NCI-H2029 treated with DMSO at 0.1 percent for 48 hours (cell line): ENCODE data around the gene WBP2.
A peak's percentile ranks its signal among the peaks of the same experiment; 100 is the strongest.

Experiments
- DNase-seq: peaks from one replicate; lab custom pipeline; 2025; lab: John Stamatoyannopoulos, UW

WBP2 gene

DNA sequence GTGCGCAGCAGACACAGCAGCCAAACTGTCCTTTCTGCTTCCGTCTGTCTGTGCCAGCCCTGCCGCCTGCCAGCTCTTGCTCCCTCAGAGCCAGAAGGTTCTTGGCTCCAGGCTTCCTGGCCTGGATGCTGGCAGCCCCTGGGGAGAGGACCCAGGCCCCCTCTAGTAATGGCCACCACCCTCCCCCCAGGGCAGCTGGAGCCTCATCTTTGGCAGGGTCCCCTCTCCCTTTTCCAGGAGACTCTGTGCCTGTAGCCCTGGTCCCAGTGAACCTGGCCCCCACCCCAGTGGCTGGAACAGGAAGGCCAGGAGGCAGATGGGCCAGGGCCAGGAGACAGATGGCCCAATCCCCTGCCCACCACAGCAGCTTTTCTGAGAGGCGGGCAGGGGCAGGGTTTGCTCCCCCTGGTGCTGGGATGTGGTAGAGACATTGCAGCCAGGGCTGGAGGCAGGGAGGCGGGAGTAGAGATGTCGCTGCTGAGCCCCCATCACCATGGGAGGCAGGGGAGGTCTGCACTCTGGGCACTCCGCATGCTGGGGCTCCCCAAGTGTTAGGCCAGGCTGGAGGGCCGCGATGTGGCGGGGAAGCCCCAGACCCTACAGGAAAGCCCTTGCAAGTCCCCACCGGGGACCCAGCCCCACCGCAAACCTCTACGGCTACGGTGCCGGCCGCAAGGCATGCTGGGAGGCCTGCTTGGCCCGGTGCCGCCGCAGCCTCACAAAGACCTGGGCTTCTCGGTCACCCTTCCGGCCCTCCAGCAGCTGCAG is 27.6 kb downstream of the WBP2 start:
- peak; percentile 30 for DNase-seq

DNA sequence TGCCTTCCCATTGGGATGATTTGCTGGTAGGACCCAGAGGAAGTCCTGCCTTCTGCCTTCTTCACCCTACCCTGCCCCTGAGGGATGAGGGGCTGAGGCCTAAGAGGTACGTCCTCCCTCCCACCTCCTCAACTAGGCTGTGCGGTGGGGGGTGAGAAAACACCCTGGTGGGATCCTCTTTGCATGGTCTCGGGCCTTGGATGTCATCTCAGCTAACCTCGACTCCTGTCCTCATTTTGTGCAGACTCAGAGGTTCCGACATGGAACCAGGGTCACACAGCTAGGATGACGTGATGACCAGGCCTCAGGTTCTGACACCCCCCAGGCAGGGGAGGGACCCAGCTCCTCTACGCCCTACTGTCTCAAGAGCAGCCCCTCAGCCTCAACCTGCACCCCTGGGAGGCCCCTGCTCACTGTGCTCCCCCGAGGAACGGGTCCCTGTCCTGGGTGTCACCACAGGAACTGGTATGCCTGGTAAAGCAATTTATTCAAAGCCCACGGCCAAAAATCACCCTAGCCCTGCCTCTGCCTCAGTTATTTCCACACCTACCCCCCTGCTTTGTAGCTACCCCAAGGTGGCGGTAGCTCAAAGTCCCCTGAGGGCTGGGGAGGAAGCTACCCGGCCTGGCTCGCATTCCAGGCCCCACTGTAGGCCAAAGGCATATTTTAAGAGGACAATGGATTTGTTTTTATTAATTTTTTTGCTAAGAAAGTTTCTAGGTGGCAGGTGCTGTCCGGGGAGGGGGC is 28.4 kb downstream of the WBP2 start:
- no peak for DNase-seq

DNA sequence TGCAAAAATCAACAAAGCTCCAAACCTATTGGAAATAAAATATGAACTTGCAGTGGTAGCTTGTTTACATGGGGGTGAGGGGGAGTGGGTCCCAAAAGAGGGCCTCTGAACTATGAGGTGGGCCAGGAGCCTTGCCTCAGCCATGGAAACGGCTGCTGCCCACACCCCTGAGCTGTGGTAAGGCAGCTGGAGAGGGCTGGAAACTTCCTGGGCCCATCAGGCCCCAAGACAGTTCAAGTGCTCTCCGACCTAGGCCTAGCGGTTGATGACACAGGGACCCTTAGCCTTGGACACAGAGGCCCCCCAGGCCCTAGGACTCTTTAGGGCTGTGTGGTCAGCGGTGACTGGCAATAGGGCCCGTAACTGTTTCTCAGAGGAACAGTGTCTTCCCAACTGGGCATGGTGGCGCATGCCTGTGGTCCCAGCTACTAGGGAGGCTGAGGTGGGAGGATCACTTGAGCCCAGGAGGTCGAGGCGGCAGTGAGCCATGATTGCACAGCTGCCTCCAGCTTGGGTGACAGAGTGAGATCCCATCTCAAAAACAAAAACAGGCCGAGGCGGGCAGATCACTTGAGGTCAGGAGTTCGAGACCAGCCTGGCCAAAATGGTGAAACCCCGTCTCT is 29.3 kb downstream of the WBP2 start:
- no peak for DNase-seq

DNA sequence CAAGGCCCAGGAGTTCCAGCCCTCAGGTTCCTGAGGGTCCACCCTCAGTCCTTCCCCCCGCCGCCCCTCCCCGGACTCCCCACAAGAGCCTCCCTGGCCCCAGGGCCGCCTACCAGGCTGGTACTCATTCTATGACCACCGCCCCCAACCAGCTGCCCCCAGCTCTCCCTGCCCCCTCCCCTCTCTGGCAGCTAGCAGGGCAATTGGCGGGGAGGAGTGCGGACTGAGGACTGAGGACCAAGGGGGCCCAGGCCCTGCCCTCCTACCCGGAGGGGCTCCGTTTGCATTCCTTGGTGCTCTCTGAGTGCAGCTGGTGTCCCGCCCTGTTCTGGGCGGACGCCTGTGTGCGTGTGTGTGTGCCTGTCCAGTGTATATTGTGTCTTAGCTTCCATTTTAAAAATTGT is 30.0 kb downstream of the WBP2 start:
- DNase-seq = no peak

DNA sequence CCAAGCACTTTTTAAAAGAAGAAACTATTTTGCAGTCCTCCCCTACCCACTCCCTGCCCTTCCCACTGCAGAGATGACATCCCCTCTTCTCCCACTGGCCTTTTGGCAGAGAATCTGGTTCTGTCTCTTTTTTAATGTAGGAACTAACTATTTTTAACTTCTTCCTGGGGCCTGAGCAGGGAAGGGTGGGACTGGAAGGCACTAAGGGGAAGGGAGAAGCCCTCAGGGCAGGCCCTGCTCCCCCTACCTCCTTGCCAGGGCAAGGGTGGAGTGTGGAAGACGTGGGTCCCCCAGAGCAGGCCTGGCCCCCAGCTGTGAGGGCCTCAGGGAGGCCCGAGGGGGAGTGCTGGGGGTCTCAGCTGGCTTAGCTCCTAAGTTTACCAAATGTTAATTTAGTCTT is 30.5 kb downstream of the WBP2 start:
- no peak for DNase-seq

DNA sequence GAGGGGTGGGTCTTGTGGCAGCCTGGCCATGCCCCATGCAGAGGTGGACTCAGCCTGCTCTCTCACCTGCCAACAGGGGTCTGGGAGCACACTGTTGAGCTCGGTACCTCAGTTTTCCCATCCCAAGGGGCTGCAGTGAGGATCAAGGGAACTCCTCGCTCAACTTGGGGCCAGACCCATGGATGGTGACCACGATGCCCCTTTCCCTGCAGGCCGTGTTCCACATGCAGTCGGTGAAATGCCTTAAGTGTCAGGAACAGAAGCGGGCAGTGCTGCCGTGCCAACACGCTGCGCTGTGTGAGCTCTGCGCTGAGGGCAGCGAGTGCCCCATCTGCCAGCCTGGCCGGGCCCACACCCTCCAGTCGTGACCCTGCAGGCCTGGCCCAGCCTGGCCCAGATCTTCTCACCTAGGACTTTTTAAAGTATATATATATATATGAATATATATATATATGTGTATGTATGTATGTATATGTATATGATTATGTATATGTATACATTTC is 31.0 kb downstream of the WBP2 start:
- DNase-seq = no peak

DNA sequence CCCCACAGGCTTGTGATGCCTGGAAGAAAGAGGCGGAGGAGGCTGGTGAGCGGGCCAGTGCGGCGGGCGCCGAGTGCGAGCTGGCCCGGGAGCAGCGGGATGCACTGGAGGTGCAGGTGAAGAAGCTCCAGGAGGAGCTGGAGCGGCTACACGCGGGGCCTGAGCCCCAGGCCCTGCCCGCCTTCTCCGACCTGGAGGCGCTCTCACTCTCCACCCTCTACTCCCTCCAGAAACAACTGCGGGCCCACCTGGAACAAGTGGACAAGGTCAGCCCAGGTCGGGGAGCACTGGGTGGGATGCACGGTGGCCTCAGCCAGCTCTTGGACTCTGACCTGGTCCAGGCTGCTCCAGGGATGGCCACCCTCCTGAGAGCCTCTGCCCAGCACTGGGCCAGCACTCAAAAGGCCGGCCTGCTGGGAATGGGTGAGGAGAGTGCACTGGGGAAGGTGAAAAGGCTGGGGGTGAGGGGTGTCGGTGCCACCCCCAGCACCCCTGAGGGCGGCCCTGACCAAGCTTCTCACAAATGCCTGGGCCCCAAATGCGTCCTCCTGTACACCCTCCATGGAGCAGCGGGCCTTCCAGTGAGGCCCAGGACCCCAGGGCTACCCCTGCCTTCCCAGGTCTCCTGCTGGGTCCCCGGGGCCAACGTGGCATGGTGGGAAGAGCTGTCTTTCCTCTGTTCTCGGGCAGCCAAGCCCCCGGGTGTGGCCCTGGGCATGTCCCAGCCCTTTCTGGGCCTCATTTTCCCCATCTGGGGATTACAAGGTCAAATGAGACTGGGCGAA is 31.7 kb downstream of the WBP2 start:
- no peak for DNase-seq

DNA sequence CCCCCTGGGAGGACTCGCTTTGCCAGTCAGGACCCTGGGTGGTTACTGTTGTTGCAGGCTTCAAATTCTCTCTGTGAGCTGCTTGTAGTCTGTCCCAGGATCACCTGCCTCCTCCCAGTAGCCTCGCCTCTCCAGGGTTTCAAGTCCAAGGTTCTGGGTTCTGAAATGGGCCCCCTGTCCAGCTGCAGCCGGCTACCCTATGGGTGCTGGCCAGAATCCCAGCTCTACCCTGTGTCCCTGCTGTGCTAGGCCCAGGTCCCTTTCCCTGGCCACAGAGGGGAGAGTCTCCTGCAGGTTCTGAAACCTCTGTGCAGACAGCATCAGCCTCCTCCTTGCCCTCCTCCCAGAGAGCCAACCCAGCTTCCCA is 32.4 kb downstream of the WBP2 start:
- DNase-seq = no peak

DNA sequence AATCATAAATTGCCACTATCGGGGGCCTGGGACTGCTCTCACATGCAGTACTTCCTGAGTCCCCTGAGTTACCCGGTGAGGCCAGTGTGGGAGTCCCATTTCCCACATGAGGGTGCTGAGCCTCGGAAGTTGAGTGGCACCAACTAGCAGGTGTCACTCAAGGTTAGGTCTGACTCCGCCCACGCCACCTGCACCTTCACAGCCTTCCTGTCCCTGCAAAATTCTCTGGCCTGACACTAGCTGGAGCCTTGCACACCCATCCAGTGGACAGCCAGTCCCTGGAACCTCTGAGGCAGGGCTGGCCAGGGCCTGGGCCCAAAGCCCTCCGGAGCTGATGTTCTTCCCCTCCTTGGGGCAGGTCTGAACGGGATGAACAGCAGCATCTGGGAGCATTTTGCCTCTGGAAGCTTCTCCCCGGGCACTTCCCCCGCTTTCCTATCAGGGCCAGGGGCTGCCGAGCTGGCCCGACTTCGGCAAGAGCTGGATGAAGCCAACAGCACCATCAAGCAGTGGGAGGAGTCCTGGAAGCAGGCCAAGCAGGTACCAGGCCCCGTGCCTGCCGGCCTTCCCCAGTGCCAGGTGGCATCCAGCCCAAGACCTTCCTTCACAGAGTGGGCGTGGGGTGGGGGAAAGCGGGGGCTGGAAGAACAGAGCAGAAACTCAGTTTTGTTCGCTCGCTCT is 32.9 kb downstream of the WBP2 start:
- peak; percentile 14 for DNase-seq

DNA sequence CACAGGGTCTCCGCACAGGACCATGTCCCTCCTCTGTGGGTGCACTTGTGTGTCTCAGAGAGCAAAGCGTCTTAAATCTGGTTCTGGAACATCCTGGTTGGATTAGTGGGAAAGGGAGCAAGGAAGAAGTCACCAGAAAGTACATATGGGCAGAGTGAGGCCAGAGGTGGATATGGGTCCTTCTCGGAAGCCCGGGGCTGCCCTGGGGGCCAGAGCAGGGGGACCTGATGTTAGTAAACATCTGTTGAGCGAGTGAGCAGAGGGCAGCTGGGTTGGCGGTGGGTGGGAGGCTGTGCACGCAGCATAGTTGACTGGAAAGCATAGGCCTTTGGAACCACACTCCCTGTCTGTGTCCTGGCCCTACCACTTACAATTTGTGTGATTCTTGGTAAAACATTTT is 33.6 kb downstream of the WBP2 start:
- no peak for DNase-seq

DNA sequence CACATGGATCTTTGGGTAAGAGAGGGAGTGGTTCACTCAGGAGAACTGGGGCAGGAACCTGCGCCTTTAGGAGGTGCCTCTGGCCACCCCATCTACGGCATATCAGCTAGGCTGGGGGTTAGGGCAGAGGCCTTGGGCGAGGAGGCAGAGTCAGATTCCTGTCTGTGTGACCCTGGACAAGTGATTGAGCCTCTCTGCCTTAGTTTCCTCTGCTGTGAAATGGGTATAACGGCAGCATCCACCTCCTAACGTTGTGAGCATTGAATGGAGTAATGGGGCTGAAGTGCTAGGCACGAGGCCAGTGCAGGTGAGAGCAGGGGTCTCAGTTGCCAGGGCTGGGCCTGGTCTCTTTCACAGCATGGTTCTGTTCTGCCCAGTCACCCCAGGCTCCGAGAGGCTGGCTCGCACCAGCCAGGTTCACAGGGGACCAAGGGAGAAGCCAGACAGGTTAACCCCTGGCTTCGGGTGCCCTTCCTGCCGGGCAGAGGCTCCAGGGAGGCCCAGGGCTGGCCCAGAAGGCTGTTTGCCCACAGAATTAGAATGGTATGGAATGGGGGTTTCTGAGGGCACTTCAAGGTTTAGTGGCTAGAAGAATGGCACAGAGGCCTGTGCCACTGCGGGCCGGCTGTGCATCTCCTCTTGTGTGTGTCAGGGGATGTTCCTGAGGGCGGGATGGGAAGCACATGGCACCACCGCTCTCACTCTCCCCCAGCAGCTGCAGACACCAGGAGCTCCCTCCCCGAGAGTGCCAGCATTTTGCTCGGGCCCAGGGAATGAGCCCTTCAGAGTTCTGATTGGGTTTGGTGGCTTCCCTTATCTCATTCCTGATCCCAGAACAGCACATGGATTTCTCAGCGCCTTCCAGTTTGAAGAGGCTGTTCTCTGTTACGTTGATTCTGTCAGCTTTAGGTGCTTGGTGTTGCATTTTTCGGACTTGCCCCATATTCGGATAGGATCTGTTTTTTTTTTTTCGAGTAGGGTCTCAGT is 34.7 kb downstream of the WBP2 start:
- no peak for DNase-seq

DNA sequence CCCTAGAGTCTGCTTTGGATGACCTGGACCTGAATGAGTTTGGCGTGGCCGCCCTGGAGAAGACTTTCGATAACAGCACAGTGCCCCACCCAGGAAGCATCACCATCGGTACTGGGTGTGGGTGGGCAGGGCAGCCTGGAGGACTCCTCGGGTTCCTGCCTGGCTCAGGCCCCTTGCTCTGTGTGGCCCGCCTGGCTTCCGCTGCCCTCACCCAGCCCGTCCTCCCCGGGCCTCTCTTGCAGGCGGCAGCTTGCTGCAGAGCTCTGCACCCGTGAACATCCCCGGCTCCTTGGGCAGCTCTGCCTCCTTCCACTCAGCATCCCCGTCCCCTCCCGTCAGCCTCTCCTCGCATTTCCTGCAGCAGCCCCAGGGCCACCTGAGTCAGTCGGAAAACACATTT is 35.5 kb downstream of the WBP2 start:
- DNase-seq = no peak

DNA sequence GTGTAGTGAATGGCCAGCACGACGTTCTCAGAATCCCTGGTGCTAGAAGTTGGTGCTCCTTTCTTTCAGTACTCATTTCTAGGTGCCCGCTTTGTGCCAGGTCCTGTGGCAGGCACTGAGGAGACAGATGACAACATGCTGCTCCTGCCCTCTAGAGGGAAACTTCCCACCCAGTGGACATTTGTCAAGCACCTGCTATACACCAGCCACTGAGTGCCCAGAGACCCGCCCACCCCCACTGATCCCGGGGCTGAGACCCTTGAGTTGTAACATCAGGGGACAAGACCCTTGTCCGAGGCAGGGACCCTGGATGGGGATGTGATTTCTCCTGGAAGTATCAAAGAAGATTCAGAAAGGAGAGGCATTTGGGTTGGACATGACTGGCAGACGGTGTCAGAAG is 36.0 kb downstream of the WBP2 start:
- no peak for DNase-seq

DNA sequence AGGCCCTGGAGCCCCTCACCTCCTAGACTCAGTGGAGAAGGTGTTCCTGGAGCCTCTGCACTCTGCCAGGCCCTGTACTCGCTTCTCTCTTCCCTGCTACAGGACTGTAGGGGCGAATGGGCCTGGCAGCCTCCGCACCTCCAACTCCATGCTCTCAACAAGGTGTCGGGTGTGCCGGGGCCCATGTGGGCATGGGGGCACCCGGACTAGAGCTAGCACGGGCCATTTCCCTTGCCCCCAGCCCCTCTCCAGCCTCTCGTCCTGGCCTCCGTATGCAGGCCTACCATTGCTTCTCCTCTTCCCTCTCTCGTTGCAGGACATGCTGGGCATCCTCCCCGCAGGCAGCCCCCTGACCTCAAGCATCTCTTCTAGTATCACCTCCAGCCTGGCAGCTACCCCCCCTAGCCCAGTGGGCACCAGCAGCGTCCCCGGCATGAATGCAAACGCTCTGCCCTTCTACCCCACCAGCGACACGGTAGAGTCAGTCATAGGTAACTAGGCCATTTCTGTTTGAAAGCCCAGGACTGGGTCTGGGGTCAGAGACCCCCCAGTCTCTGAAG is 36.7 kb downstream of the WBP2 start:
- no peak for DNase-seq

DNA sequence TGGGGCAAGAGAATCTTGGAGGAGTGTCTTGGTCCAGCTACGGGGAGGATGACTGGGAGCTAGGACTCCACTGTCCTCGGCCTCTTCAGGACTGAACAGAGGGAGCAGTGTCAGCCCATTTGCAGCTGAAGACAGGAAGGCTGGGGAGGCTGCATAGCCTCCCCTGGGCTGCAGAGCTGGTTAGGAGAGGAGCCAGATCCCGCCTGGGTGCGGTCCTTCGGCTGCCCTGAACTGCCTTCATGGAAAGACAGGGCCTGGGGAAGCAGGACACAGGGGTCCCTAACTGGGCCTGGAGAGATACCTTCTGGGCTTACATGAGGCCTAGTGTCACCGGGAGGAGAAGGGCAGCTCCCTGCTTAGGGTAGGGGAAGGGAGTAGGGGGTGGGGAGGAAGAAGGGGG is 37.6 kb downstream of the WBP2 start:
- DNase-seq = no peak

DNA sequence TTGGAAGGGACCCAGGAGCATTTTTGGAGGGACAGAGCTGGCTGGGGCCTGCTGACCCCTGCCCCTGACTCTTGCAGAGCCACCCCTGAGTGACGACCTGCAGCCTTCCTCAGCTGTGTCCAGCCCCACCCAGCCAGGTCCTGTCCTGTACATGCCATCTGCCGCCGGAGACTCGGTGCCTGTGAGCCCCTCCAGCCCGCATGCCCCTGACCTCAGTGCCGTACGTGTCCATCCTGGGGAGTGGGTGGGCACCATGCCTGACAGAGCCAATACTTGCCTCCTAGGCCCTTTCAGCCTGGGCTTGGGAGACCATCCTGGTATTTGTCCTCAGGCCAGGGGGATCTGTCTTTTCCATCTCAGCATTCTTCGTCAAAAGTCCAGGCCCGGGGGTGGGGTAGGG is 38.4 kb downstream of the WBP2 start:
- DNase-seq = no peak

DNA sequence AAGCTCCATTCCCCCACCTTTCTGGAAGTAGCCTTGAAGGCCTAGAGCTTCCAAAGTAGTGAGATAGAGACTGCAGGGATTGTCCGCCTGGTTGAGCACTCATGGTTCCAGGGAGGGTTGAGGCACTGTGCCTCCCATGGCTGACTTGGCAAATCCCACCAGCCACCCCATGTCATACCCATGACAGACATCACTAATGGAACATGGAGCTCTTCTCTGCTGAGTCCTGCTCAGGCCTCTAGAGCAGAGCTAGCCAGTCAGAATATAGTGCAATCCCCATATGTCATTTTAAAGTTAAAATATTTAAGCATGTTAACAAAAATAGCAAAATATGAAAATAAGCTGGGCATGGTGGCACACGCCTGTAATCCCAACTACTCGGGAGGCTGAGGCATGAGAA is 39.7 kb downstream of the WBP2 start:
- DNase-seq = no peak

DNA sequence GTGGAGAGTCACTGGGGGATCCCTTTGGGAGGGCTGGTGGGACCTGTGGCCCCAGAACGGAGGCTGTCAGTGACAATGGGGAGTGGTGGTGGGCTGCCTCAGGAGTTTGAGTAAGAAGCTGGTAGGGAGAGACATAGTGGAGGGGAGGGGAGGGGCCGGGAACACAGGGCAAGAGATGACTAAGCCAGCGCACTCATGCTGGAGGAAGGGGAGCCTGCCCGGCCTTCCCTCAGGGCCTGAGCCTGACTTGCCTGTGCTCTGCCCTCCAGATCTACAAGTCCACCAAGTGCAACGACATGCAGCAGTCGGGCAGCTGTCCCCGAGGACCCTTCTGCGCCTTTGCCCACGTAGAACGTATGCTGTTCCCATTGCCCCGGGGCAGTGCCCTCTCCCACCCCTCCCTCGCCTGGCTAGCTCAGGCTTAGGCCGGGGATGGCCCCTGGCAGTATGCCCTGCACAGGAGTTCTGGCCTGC is 40.2 kb downstream of the WBP2 start:
- no peak for DNase-seq

DNA sequence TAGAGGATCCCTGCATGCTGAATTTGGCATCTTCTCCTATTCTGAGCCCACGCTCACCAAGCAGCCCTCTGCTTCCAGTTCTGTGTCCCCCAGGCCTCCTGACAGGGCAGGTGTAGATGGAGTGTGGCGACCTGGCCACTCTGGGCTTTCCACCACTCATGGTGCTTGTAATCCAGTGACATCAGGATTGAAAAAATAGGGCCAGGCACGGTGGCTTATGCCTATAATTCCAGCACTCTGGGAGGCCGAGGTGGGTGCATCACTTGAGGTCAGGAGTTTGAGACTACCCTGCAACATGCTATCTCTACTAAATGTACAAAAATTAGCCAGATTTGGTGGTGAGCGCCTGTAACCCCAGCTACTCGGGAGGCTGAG is 41.1 kb downstream of the WBP2 start:
- DNase-seq = no peak
